ENCODE results near the gene NEIL1.

DNA sequence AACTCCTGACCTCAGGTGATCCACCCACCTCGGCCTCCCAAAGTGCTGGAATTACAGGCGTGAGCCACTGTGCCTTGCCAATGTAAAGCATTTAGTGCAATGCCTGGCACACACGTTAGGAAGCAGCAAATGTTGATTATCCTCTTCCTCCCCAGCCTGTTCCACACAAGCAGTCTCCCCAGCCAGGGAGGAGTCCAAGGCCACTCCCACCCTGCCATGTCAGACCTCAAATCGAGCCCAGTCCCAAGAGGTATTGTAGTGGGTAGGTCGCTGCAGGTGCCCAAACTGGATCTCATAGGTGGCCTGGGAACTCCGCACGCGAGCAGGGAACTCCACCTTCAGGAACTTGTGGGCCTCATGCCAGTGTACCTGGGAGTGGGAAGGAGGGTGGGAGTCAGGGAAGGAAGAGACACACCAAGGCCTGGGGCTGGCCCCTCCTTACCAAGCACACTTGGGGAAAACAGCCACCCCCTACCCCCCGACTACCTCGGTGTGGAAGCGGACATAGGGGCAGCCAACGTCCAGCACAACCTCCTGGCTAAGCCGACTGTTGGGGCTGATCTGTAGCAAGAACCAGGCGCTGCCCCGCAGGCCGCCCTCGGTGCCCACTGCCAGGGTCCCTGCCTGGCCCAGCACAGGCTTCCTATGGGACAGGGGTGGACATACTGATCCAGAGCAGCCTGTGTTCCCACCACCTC, 11.3 kb downstream of the NEIL1 start:
- TF ChIP-seq, protein P1, sequence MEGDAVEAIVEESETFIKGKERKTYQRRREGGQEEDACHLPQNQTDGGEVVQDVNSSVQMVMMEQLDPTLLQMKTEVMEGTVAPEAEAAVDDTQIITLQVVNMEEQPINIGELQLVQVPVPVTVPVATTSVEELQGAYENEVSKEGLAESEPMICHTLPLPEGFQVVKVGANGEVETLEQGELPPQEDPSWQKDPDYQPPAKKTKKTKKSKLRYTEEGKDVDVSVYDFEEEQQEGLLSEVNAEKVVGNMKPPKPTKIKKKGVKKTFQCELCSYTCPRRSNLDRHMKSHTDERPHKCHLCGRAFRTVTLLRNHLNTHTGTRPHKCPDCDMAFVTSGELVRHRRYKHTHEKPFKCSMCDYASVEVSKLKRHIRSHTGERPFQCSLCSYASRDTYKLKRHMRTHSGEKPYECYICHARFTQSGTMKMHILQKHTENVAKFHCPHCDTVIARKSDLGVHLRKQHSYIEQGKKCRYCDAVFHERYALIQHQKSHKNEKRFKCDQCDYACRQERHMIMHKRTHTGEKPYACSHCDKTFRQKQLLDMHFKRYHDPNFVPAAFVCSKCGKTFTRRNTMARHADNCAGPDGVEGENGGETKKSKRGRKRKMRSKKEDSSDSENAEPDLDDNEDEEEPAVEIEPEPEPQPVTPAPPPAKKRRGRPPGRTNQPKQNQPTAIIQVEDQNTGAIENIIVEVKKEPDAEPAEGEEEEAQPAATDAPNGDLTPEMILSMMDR (IDR thresholded peaks at IDR 0.05) = no peak
- no peak for TF ChIP-seq EP300 (IDR thresholded peaks at IDR 0.05)
- TF ChIP-seq POLR2AphosphoS5 (IDR thresholded peaks at IDR 0.05) = no peak
- TF ChIP-seq POLR2A (IDR thresholded peaks at IDR 0.05) = no peak
